ENCODE measurements around the gene CAMTA1.

Gene CAMTA1

DNA sequence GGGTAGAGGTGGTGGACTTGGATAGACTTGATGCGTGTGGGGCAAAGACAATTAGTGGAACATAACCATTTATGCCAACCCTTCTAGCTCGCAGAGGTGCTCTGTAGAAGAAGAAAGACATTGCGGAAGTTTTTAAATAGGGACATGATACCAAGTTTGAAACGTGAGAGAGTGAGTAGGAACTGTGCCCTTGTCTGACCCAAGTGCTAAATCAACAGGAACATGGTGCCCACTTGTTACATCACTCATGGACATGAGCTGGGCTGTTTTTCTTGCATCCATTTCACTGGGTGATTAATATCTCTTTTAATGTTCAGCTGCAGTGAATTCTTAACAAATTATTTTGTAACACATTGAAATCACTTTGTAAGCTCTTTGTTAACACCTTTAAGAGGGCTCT is 577.7 kb downstream of the CAMTA1 start:
- Histone ChIP-seq H3K36me3 (ENCODE audit: low read length) (no peaks in the 10 kb centered on the region), H3K4me3 (ENCODE audit: insufficient read depth, low read length, poor library complexity, severe bottlenecking) (no peak overlapping the region), H2AFZ (ENCODE audit: low read depth, low read length, severe bottlenecking) (no peak overlapping the region), H3K4me2 (ENCODE audit: low read depth, low read length, poor library complexity, severe bottlenecking) (no peak overlapping the region), H3K27me3 (ENCODE audit: low read length) (no peaks in the 10 kb centered on the region), H3K27ac (ENCODE audit: low read depth, low read length) (no peak overlapping the region), H3K9ac (ENCODE audit: low read length) (no peak overlapping the region), H3K9me3 (ENCODE audit: insufficient read depth, low read length) (no peaks in the 10 kb centered on the region), H4K20me1 (ENCODE audit: low read depth, low read length) (no peaks in the 10 kb centered on the region), H3K79me2 (ENCODE audit: insufficient read depth, low read length) (no peaks in the 10 kb centered on the region), H3K9me2 (replicated peaks; ENCODE audit: insufficient read depth, low read length) (no peaks in the 10 kb centered on the region), H3F3A (ENCODE audit: insufficient read depth) (no peaks in the 10 kb centered on the region)
- no peak for TF ChIP-seq CTCF (IDR thresholded peaks at IDR 0.05; ENCODE audit: insufficient read depth, low read length, poor library complexity, severe bottlenecking)
- no peak for TF ChIP-seq EZH2phosphoT487 (conservative IDR thresholded peaks at IDR 0.05; ENCODE audit: low read length)

DNA sequence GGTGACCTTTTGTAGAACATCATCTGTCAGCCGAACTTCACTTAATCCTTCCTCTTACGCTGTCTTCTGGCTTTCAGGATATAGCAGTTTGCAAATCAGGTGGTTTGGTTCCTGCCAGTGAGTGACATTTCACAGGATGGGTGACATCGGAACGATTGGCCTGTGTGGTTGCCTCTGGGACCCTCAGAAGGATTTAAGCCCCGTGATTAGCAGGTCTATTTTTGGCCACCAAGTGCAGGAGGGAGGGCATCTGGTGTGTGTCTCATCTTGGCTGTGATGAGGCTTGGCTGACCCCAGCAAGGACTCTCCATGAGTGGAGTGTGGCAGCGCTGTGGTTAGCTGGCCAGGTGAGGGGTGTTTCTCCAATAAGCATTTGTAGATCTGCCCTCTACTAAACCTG is 578.2 kb downstream of the CAMTA1 start:
- H3K9me3 ChIP-seq (ENCODE audit: insufficient read depth, low read length), result no peaks in the 10 kb centered on the region
- H3K27ac ChIP-seq (ENCODE audit: low read depth, low read length), result no peak overlapping the region
- H3F3A ChIP-seq (ENCODE audit: insufficient read depth), result no peaks in the 10 kb centered on the region
- H2AFZ ChIP-seq (ENCODE audit: low read depth, low read length, severe bottlenecking), result no peak overlapping the region
- no peaks in the 10 kb centered on the region for H3K9me2 ChIP-seq (replicated peaks; ENCODE audit: insufficient read depth, low read length)
- no peak overlapping the region for H3K9ac ChIP-seq (ENCODE audit: low read length)
- no peaks in the 10 kb centered on the region for H3K36me3 ChIP-seq (ENCODE audit: low read length)
- TF ChIP-seq CTCF (IDR thresholded peaks at IDR 0.05; ENCODE audit: insufficient read depth, low read length, poor library complexity, severe bottlenecking) (no peak), EZH2phosphoT487 (conservative IDR thresholded peaks at IDR 0.05; ENCODE audit: low read length) (no peak)
- H3K79me2 ChIP-seq (ENCODE audit: insufficient read depth, low read length), result no peaks in the 10 kb centered on the region
- no peak overlapping the region for H3K4me3 ChIP-seq (ENCODE audit: insufficient read depth, low read length, poor library complexity, severe bottlenecking)
- H3K4me2 ChIP-seq (ENCODE audit: low read depth, low read length, poor library complexity, severe bottlenecking), result no peak overlapping the region
- no peaks in the 10 kb centered on the region for H3K27me3 ChIP-seq (ENCODE audit: low read length)
- no peaks in the 10 kb centered on the region for H4K20me1 ChIP-seq (ENCODE audit: low read depth, low read length)

- H4K20me1 ChIP-seq (ENCODE audit: low read depth, low read length), result no peaks in the 10 kb centered on the region
- H3F3A ChIP-seq (ENCODE audit: insufficient read depth), result no peaks in the 10 kb centered on the region
- H3K9me2 ChIP-seq (replicated peaks; ENCODE audit: insufficient read depth, low read length), result no peaks in the 10 kb centered on the region
- H3K27me3 ChIP-seq (ENCODE audit: low read length), result no peaks in the 10 kb centered on the region
- no peak overlapping the region for H3K27ac ChIP-seq (ENCODE audit: low read depth, low read length)
- H3K9me3 ChIP-seq (ENCODE audit: insufficient read depth, low read length), result no peaks in the 10 kb centered on the region
- no peaks in the 10 kb centered on the region for H3K36me3 ChIP-seq (ENCODE audit: low read length)
- H3K4me2 ChIP-seq (ENCODE audit: low read depth, low read length, poor library complexity, severe bottlenecking), result no peak overlapping the region
- no peak overlapping the region for H2AFZ ChIP-seq (ENCODE audit: low read depth, low read length, severe bottlenecking)
- H3K79me2 ChIP-seq (ENCODE audit: insufficient read depth, low read length), result no peaks in the 10 kb centered on the region
- H3K9ac ChIP-seq (ENCODE audit: low read length), result no peak overlapping the region
- no peak for TF ChIP-seq CTCF (IDR thresholded peaks at IDR 0.05; ENCODE audit: insufficient read depth, low read length, poor library complexity, severe bottlenecking)
- TF ChIP-seq EZH2phosphoT487 (conservative IDR thresholded peaks at IDR 0.05; ENCODE audit: low read length), result no peak
- H3K4me3 ChIP-seq (ENCODE audit: insufficient read depth, low read length, poor library complexity, severe bottlenecking), result no peak overlapping the region
These were observed 580.5 kb downstream of the CAMTA1 start for GRCh38 chr1:7365706-7366105.

Data from SU-DHL-6 (cell line).